Lung (tissue), 12 donors: ENCODE data around the gene NSMCE4A. TPM values are rescaled to one million over a fixed set of nuclear protein-coding genes. Genes with fewer than 3 reads are reported as not detected.
"Not testable (repeated sequence)": the region's sequence is repeated elsewhere in the genome, so short reads cannot be mapped to it uniquely, and the experiment has no call there.

Experiments
- ATAC-seq: fragments of 200-7000 bp; cut with Tn5 transposase; one replicate; pipeline ENCODE4 v1.9.1; 2020; ENCODE audit warnings: moderate number of reproducible peaks; ENCODE audit not compliant: insufficient read depth, low FRiP score
- DNase-seq, 3 donors: peaks; one replicate each; pipeline ENCODE4 v3.0.0-alpha.2; 2013 to 2017
- H3K27ac ChIP-seq, 2 donors: one replicate each; pipeline ENCODE4 v1.5.1; 2013; ENCODE audit warnings: mild to moderate bottlenecking in 2 of 2, moderate library complexity in 2 of 2, control low read depth in 1 of 2, inconsistent platforms in 1 of 2, low read depth in 1 of 2, low read length in 1 of 2
- H3K27me3 ChIP-seq, 3 donors: one replicate each; pipeline ENCODE4 v1.5.1; 2013; ENCODE audit warnings: low read length in 2 of 3; ENCODE audit not compliant: control insufficient read depth in 3 of 3, insufficient read depth in 3 of 3
- H3K36me3 ChIP-seq, 4 donors: one replicate each; pipeline ENCODE4 v1.5.1; 2013; ENCODE audit warnings: low read length in 4 of 4, mild to moderate bottlenecking in 1 of 4, moderate library complexity in 1 of 4; ENCODE audit not compliant: control insufficient read depth in 4 of 4, insufficient read depth in 4 of 4
- H3K4me1 ChIP-seq, 5 donors: one replicate each; pipeline ENCODE4 v1.5.1; 2013; ENCODE audit warnings: low read length in 5 of 5, mild to moderate bottlenecking in 2 of 5, moderate library complexity in 1 of 5; ENCODE audit not compliant: control insufficient read depth in 5 of 5, insufficient read depth in 5 of 5
- H3K4me3 ChIP-seq: one replicate; pipeline ENCODE4 v1.5.1; 2013; ENCODE audit warnings: mild to moderate bottlenecking, control low read depth, moderate library complexity
- H3K9ac ChIP-seq, 2 donors: one replicate each; pipeline ENCODE4 v1.5.1; 2013; ENCODE audit warnings: low read length in 2 of 2, control low read depth in 1 of 2; ENCODE audit not compliant: insufficient read depth in 1 of 2
- H3K9me3 ChIP-seq, 4 donors: one replicate each; pipeline ENCODE4 v1.5.1; 2013; ENCODE audit warnings: low read length in 3 of 4, mild to moderate bottlenecking in 1 of 4, moderate library complexity in 1 of 4; ENCODE audit not compliant: control insufficient read depth in 4 of 4, insufficient read depth in 3 of 4
- WGBS, 2 donors: extraction: QIAGEN DNeasy Blood & Tissue Kit; methylation state at CpG; one replicate each; pipeline ENCODE4 v1.1.7; 2013; 5-methylcytosine and 5-hydroxymethylcytosine counted together
- polyA plus RNA-seq, 2 donors: library from polyadenylated mRNA; stranded (reverse); fragments of 200-250 nt; gene quantifications; one replicate each; pipeline ENCODE4 v1.2.1, GENCODE V29; 2013
- total RNA-seq, 2 donors: library from RNA; depleted of rRNA in 1 of 2; stranded (reverse); fragments of >200 nt in 1 of 2; gene quantifications; one replicate each; pipeline ENCODE4 v1.2.1, GENCODE V29; 2014 to 2021
- TF ChIP-seq, protein P1 (sequence below): IDR thresholded peaks from 2 replicates; pipeline ENCODE4 v1.5.1; 2012; ENCODE audit warnings: mild to moderate bottlenecking; ENCODE audit errors: control extremely low read depth, extremely low read depth
- donor health status: control.
- donor health status: control.
- donor health status: Bipolar disorder and iron deficiency.
- donor health status: healthy.
- donor health status: DM: yes; HTN: yes; CAD: no.

NSMCE4A gene
- total and polyA plus RNA-seq, 4 donors: 28.4 to 88.7 (median 65.5) TPM

GRCh38 chr10:122018951-122019413, 44.0 kb upstream of the NSMCE4A start:
- H3K9ac ChIP-seq: peak overlapping the region in 1 of 2 donors; percentile 47
- 69 to 76% methylated on average over 16 of the region's 16 CpGs for WGBS, 2 donors
- ATAC-seq: peak; percentile 28

DNA sequence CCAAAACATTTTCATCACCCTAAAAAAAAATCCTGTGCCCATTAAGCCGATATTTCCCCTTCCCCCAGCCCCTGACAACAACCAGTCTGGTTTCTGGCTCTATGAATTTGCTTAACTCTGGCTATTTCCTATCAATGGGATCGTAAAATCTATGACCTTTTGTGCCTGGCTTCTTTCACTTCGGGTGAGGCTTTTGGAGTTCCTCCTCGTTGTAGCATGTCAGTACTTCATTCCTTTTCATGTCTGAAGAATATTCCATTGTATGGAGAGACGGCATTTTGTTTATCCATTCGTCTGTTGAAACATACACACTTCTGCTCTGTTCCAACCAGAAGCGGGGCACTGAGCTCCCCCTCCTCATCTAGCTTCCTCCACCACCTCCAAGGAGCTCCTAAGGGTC, 43.5 kb upstream of the NSMCE4A start:
- DNase-seq: peak in 1 of 3 donors; percentile 33

More at GRCh38 chr10:122018951-122019413, 44.0 kb upstream of the NSMCE4A start:
- Histone ChIP-seq H3K9me3 (peaks cover 0 to 3% (median 0%) of the 10 kb centered on the region in 4 donors), H3K4me1 (peaks cover 0 to 32% (median 12%) of the 10 kb centered on the region in 5 donors), H3K36me3 (no peaks in the 10 kb centered on the region), H3K4me3 (no peak overlapping the region), H3K27me3 (no peaks in the 10 kb centered on the region), H3K27ac (peak overlapping the region; percentile 52 to 93)
- no peak for DNase-seq
- TF ChIP-seq, protein P1, sequence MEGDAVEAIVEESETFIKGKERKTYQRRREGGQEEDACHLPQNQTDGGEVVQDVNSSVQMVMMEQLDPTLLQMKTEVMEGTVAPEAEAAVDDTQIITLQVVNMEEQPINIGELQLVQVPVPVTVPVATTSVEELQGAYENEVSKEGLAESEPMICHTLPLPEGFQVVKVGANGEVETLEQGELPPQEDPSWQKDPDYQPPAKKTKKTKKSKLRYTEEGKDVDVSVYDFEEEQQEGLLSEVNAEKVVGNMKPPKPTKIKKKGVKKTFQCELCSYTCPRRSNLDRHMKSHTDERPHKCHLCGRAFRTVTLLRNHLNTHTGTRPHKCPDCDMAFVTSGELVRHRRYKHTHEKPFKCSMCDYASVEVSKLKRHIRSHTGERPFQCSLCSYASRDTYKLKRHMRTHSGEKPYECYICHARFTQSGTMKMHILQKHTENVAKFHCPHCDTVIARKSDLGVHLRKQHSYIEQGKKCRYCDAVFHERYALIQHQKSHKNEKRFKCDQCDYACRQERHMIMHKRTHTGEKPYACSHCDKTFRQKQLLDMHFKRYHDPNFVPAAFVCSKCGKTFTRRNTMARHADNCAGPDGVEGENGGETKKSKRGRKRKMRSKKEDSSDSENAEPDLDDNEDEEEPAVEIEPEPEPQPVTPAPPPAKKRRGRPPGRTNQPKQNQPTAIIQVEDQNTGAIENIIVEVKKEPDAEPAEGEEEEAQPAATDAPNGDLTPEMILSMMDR: no peak

DNA sequence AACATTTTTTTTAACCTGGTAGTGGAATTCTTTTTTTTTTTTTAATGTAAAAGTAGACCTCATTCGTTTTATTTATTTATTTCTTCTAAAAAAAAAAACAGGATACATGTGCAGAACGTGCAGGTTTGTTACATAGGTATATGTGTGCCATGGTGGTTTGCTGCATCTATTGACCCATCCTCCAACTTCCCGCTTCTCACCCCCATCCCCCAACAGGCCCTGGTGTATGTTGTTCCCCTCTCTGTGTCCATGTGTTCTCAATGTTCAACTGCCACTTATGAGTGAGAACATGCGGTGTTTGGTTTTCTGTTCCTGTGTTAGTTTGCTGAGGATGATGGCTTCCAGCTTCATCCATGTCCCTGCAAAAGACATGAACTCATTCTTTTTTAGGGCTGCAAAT, 42.9 kb upstream of the NSMCE4A start:
- not testable (repeated sequence) for ATAC-seq, DNase-seq, H3K9me3 ChIP-seq, H3K9ac ChIP-seq, H3K27ac ChIP-seq, H3K36me3 ChIP-seq, H3K4me3 ChIP-seq, H3K27me3 ChIP-seq
- H3K4me1 ChIP-seq: peaks cover 0 to 32% (median 12%) of the 10 kb centered on the region in 5 donors
- WGBS, 2 donors: 66 to 80% methylated on average over 4 of the region's 4 CpGs

More for the DNA sequence above, 43.5 kb upstream of the NSMCE4A start:
- no peak for ATAC-seq
- H3K4me3 ChIP-seq: no peak overlapping the region
- TF ChIP-seq, protein P1: no peak
- H3K27me3 ChIP-seq: no peaks in the 10 kb centered on the region
- peaks cover 0 to 32% (median 12%) of the 10 kb centered on the region in 5 donors for H3K4me1 ChIP-seq
- H3K9ac ChIP-seq: peak overlapping the region in 1 of 2 donors; percentile 47
- peaks cover 0 to 3% (median 0%) of the 10 kb centered on the region in 4 donors for H3K9me3 ChIP-seq
- peak overlapping the region; percentile 52 to 93 for H3K27ac ChIP-seq
- no peaks in the 10 kb centered on the region for H3K36me3 ChIP-seq
- 44 to 60% methylated on average over 7 of the region's 7 CpGs for WGBS, 2 donors

DNA sequence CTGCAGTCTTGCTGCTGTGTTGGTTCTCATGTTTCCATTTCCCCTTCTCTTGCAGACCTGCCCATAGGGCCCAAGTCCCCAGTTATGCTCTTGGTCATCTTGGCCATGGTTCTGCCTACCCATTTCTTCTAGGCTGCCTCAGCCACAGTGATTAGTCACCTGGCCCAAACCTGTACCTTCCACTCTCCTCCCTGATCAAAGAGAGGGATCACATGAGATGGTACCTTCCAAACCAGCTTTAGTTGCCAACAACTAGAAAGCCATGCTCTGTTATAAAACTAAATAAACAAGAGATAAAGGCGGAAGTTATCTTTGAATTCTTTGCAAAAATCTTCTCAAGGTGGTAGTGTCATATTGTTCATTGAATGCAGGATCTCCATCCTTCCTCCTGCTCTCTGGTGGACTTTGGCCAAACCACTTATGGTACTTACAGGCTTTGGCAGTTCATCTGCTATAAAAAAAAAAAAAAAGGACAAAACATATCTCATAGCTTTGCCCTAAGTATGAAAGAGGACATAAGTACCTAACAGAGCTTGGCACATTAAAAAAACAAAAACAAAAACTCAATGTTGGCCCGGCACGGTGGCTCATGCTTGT, 39.7 kb upstream of the NSMCE4A start:
- no peak overlapping the region for H3K9ac ChIP-seq
- no peak for ATAC-seq
- TF ChIP-seq, protein P1: no peak
- H3K36me3 ChIP-seq: no peaks in the 10 kb centered on the region
- peaks cover 0 to 7% (median 0%) of the 10 kb centered on the region in 4 donors for H3K9me3 ChIP-seq
- DNase-seq: no peak
- H3K27me3 ChIP-seq: no peaks in the 10 kb centered on the region
- H3K27ac ChIP-seq: no peak overlapping the region
- H3K4me1 ChIP-seq: peaks cover 0 to 14% (median 6%) of the 10 kb centered on the region in 5 donors
- 71 to 82% methylated on average over 3 of the region's 3 CpGs for WGBS, 2 donors
- no peak overlapping the region for H3K4me3 ChIP-seq
